ENCODE data around the gene PKNOX2.
A peak's percentile ranks its signal among the peaks of the same experiment; 100 is the strongest.

The PKNOX2 gene

GRCh38 chr11:125141178-125141577 lies 23.4 kb upstream of the PKNOX2 start:
- DNase-seq (ENCODE audit: low read depth): no peak

GRCh38 chr11:125141686-125142535 lies 22.6 kb upstream of the PKNOX2 start:
- TF ChIP-seq CTCF (IDR thresholded peaks at IDR 0.05; ENCODE audit: low read depth, low read length, missing control alignments): peak; percentile 90
- no peak for DNase-seq (ENCODE audit: low read depth)
- H3K4me3 ChIP-seq (ENCODE audit: low read depth, low read length): no peak overlapping the region

More at GRCh38 chr11:125141178-125141577, 23.4 kb upstream of the PKNOX2 start:
- no peak for TF ChIP-seq CTCF (IDR thresholded peaks at IDR 0.05; ENCODE audit: low read depth, low read length, missing control alignments)
- no peak overlapping the region for H3K4me3 ChIP-seq (ENCODE audit: low read depth, low read length)

- no peak overlapping the region for H3K4me3 ChIP-seq (ENCODE audit: low read depth, low read length)
- DNase-seq (ENCODE audit: low read depth): no peak
- TF ChIP-seq CTCF (IDR thresholded peaks at IDR 0.05; ENCODE audit: low read depth, low read length, missing control alignments): no peak
These were observed 18.3 kb upstream of the PKNOX2 start for GRCh38 chr11:125146232-125146631.

- H3K4me3 ChIP-seq (ENCODE audit: low read depth, low read length): no peak overlapping the region
- TF ChIP-seq CTCF (IDR thresholded peaks at IDR 0.05; ENCODE audit: low read depth, low read length, missing control alignments): no peak
- DNase-seq (ENCODE audit: low read depth): no peak
These were observed 17.3 kb upstream of the PKNOX2 start for GRCh38 chr11:125147280-125147679.

GRCh38 chr11:125148011-125148410 lies 16.5 kb upstream of the PKNOX2 start:
- no peak for TF ChIP-seq CTCF (IDR thresholded peaks at IDR 0.05; ENCODE audit: low read depth, low read length, missing control alignments)
- no peak overlapping the region for H3K4me3 ChIP-seq (ENCODE audit: low read depth, low read length)
- DNase-seq (ENCODE audit: low read depth): no peak

- H3K4me3 ChIP-seq (ENCODE audit: low read depth, low read length): no peak overlapping the region
- no peak for TF ChIP-seq CTCF (IDR thresholded peaks at IDR 0.05; ENCODE audit: low read depth, low read length, missing control alignments)
- DNase-seq (ENCODE audit: low read depth): no peak
These were observed 15.8 kb upstream of the PKNOX2 start for GRCh38 chr11:125148743-125149142.

GRCh38 chr11:125153837-125154236 lies 10.7 kb upstream of the PKNOX2 start:
- no peak for DNase-seq (ENCODE audit: low read depth)
- H3K4me3 ChIP-seq (ENCODE audit: low read depth, low read length): no peak overlapping the region
- no peak for TF ChIP-seq CTCF (IDR thresholded peaks at IDR 0.05; ENCODE audit: low read depth, low read length, missing control alignments)
